HG03565 (cell line): Measurements from ENCODE around the gene POLRMT.
"Not testable (repeated sequence)": the region's sequence is repeated elsewhere in the genome, so short reads cannot be mapped to it uniquely, and the experiment has no call there.

Source experiments
- ATAC-seq: cut with Tn5 transposase; IDR thresholded peaks from one replicate; pipeline ENCODE4 v1.9.1; 2021; ENCODE audit warnings: mild to moderate bottlenecking, moderate library complexity; ENCODE audit not compliant: unreplicated experiment

Gene POLRMT

DNA sequence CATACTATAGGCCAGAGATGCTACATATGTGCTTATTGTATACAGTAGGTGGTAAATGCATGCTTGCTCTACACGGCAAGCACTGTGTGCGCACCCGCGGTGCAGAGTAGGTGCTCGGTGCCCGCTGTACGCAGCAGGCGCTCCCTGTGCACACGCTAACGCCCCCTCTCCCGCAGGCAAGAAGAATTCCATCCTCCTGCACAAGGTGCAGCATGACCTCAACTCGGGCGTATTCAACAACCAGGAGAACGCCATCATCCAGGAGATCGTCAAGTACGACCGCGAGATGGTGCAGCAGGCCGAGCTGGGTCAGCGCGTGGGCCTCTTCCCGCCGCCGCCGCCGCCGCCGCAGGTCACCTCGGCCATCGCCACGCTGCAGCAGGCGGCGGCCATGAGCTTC is 17.7 kb downstream of the POLRMT start:
- ATAC-seq, result no peak

- no peak for ATAC-seq
Observed at GRCh38 chr19:613732-614567, 19.4 kb downstream of the POLRMT start.

DNA sequence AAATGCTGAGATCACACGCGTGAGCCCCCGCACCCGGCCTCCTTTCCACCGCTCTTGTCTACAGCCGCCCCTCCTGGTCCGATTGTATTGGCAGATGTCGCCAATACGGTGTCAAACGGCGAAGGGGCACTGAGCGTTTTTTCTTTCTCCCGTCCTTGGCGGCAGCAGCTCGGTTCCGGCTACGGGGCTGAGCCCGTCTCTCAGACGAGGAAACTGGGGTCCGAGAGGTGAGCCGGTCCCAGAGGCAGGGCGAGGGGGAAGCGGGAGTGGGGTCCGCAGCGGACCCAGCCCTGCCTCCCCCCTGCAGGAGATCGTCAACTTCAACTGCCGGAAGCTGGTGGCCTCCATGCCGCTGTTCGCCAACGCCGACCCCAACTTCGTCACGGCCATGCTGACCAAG is 20.4 kb downstream of the POLRMT start:
- ATAC-seq, result no peak

GRCh38 chr19:611481-611868 is 21.9 kb downstream of the POLRMT start:
- ATAC-seq, result no peak

GRCh38 chr19:610801-611480 is 22.4 kb downstream of the POLRMT start:
- ATAC-seq, result no peak

DNA sequence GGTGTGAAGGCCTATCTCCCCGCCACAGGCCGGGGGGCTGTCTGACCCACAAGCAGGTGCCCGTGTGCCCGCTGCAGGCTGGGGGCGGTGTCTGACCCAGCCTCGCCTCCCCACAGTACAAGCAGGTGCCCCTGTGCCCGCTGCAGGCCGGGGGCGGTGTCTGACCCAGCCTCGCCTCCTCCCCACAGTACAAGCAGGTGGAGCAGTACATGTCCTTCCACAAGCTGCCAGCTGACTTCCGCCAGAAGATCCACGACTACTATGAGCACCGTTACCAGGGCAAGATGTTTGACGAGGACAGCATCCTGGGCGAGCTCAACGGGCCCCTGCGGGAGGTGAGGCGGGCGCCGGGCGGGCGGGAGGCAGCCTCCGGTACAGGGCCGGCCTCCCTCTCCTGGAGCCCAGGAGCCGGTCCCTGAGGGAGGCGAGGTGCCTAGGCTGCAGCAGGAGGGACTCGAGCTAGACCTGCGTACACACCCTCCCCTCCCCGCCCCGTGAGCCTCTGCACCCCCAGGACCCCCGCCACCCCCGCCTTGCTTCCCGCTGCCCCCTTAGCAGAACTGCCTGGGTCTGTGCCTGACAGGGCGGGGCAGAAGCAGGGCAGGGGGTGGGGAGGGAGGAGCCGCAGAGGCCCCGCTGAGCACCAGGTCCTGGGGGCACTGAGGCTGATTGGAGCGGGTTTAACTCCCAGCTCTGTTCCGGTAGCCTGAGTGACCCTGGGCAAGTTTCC is 23.1 kb downstream of the POLRMT start:
- ATAC-seq, result no peak

DNA sequence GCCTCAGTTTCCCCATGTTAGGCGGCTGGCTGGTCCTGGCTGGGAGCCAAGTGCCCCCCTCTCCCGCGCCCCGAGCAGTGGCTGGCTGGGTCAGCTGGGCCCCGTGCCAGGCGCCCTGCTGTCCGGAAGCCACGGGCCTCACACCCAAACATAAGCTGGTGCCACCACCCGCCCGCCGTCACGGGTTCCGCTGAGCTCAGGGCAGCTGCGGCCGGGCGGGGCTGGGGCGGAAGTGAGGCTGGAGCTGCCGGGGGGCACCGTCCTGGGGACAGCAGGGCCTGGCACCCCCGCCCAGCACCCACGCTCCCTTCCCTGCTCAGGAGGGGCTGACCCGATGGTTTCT is 24.4 kb downstream of the POLRMT start:
- no peak for ATAC-seq

DNA sequence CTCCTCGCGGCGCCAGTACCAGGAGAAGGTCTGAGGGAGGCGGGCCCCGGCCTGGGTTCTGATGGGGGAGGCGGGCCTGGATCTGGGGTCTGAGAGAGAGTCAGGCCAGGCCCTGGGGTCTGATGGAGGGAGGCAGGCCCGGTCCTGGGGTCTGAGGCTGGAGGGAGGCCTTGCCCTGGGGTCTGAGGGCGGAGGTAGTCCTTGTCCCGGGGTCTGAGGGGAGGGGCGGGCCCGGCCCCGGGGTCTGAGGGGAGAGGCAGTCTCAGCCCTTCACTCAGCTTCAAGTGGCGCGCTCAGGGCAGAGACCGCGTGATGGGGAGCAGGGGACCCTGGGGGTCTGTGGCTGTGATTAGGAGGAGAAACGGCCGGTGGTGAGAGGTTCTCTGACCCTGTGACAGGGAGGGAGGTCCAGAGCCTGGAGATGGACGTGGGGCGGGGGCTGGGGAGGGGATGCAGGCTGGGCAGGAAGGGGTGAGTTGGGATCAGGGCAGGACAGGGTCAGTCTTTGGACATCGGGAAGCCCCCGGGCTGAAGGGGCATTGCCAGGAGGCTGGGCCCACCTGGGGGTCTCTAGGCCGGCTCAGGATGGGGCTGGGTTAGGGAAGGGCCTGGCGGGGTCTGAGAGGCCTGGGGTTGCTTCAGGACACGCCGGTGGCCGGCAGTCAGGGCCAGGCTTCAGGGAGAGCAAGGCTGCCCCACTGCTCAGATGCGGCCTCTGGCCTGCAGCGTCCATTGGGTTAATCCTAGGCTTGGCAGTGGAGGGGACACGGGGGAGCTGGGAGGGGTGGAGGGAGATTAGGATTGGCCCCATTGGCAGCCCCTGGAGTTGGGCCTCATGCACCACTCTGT is 25.0 kb downstream of the POLRMT start:
- no peak for ATAC-seq

- ATAC-seq, result no peak
Observed at GRCh38 chr19:607301-608154, 25.8 kb downstream of the POLRMT start.

DNA sequence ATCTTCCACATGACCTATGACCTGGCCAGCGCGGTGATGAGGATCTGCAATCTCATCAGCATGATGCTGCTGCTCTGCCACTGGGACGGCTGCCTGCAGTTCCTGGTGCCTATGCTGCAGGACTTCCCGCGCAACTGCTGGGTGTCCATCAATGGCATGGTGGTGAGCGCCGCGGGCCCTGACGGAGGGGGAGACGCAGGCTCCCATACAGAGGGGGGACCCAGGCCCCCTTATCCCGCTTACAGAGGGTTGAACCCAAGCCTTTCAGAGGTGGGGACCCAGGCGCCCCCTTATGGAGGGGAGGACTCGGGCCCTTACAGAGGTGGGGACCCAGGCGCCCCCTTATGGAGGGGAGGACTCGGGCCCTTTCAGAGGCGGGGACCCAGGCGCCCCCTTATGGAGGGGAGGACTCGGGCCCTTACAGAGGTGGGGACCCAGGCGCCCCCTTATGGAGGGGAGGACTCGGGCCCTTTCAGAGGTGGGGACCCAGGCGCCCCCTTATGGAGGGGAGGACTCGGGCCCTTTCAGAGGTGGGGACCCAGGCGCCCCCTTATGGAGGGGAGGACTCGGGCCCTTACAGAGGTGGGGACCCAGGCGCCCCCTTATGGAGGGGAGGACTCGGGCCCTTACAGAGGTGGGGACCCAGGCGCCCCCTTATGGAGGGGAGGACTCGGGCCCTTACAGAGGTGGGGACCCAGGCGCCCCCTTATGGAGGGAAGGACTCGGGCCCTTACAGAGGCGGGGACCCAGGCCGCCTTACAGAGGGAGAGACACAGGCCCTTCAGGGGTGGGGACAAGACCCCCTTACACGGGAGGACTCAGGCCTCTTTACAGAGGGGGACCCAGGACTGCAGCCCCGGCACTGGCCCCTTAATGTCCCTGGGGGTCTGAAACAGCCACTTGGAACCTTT is 28.0 kb downstream of the POLRMT start:
- not testable (repeated sequence) for ATAC-seq

DNA sequence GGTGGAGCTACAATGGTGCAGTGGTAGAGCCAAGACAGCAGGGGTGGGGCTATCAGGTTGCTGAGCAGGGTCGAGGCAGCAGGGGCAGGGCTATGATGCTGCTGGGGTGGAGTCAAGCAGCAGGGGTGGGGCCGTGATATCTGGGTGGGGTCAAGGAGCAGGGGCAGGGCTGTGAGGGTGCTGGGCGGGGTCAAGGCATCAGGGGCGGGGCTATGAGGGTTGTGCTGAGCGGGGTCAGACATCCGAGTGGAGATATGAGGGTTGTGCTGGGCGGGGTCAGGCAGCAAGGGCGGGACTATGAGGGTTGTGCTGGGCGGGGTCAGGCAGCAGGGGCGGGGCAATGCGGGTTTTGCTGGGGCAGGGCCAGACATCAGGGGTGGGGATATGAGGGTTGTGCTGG is 29.0 kb downstream of the POLRMT start:
- no peak for ATAC-seq

DNA sequence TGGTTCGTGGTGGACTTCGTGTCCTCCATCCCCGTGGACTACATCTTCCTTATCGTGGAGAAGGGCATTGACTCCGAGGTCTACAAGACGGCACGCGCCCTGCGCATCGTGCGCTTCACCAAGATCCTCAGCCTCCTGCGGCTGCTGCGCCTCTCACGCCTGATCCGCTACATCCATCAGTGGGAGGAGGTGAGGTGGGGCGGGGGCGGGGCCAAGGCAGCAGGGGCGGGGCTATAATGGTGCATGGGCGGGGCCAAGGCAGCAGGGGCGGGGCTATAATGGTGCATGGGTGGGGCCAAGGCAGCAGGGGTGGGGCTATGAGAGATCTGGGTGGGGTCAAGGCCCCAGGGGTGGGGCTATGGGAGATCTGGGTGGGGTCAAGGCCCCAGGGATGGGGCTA is 29.6 kb downstream of the POLRMT start:
- not testable (repeated sequence) for ATAC-seq

- ATAC-seq, result not testable (repeated sequence)
Observed at GRCh38 chr19:603302-603639, 30.1 kb downstream of the POLRMT start.

GRCh38 chr19:602391-603301 is 30.7 kb downstream of the POLRMT start:
- no peak for ATAC-seq

GRCh38 chr19:601790-602189 is 31.5 kb downstream of the POLRMT start:
- no peak for ATAC-seq

DNA sequence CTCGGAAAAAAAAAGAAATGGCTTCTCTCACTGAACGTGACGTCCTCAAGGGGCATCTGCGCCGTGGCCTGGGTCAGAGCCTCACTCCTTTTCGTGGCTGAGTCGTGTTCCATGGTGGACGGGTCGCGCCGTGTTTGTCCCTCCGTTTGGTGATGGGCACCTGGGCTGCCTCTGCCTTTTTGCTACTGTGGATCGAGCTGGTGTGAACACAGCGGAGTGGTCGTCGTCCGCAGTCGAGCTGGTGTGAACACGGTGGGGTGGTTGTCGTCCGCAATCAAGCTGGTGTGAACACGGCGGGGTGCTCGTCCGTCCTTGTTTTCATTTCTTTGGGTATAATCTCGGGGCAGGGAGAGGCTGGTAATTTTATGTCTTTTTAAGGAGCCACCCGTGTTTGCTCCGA is 32.0 kb downstream of the POLRMT start:
- ATAC-seq, result no peak

DNA sequence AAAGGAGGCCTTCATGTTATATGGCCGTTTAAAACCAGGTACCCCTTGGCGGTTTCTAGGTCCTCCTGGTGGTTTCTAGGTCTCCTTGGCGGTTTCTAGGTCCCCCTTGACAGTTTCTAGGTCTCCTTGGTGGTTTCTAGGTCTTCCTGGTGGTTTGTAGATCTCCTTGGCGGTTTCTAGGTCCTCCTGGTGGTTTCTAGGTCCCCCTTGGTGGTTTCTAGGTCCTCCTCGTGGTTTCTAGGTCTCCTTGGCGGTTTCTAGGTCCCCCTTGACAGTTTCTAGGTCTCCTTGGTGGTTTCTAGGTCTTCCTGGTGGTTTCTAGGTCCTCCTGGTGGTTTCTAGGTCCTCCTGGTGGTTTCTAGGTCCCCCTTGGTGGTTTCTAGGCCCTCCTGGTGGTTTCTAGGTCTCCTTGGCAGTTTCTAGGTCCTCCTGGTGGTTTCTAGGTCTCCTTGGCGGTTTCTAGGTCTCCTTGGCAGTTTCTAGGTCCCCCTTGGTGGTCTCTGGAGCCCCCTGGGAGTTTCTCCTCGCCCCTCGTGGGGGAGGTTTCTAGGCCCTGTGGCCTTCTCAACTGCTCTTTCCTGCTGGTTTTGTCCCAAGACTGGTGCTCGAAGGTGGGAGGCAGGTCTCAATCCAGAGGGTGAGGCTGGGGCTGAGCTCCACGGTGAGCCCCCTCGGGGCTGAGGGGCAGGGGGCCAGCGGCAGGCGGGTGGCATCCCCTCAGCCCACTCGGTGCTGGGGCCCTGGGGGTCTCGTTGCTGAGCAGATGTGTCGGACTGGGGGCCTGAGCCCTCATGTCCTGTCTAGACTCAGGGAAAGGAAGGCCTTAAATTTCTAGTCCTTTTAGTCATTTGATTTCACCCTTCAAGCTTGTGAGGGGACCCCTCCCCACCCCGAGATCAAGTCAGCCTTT is 35.7 kb downstream of the POLRMT start:
- no peak for ATAC-seq
